HG03575 (cell line): ENCODE results near the gene CHTOP.
A peak's percentile ranks its signal among the peaks of the same experiment; 100 is the strongest.
"Not testable (repeated sequence)": the region's sequence is repeated elsewhere in the genome, so short reads cannot be mapped to it uniquely, and the experiment has no call there.

Experiments used
- ATAC-seq: cut with Tn5 transposase; IDR thresholded peaks from one replicate; pipeline ENCODE4 v1.9.1; 2021; ENCODE audit not compliant: unreplicated experiment, insufficient number of reproducible peaks, low FRiP score; ENCODE audit errors: extremely low read depth

Gene CHTOP

DNA sequence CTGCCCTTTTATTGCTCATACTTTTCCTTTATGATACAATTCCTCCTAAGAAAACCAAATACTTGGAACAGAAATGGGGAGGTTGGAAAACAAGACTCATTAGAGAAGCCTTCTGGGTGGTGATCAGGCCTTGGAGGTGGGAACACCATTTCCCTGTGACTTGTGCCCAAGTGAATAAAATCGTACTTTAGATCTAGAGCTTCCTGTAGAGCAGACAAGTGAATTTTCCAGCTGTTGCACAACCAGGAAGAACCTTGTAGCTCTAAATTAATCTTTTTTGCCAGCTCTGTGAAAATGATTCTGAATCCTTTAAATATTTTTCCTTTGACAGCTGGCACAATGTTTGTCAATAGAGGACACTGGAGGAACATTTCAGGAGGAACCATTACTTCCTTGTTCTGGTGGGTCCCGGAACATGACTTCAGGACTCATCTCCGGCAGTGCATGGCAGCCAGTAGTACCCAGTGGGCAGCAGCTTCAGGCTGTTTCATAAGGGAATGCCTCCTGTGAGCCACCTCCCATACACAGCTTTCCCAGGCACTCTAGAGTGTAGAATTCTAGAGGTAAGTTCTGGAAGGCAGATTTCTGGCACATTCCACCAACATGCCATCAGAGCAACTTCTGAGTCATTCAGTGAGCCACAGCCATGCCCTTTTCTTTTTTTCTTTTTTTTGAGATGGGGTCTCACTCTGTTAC, 19.1 kb downstream of the CHTOP start:
- ATAC-seq: no peak

DNA sequence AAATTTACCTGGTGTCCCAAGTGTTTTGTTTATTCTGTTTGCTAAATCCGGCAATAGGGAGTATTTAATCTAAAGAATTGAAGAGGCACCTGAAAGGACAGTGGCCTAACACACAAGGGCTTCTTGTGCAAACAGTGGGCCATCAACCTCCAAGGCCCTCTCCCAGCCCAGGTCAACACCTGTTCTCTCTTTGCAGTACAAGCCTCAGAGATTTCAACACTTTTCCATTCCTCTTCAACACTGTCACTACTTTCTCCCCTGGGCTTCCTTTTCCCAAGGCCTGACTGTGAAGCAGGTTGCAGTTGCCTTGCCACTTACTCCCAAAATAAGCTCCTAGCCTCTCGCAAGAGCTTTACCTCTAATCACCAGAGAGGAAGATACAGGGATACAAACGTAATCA, 21.5 kb downstream of the CHTOP start:
- no peak for ATAC-seq

DNA sequence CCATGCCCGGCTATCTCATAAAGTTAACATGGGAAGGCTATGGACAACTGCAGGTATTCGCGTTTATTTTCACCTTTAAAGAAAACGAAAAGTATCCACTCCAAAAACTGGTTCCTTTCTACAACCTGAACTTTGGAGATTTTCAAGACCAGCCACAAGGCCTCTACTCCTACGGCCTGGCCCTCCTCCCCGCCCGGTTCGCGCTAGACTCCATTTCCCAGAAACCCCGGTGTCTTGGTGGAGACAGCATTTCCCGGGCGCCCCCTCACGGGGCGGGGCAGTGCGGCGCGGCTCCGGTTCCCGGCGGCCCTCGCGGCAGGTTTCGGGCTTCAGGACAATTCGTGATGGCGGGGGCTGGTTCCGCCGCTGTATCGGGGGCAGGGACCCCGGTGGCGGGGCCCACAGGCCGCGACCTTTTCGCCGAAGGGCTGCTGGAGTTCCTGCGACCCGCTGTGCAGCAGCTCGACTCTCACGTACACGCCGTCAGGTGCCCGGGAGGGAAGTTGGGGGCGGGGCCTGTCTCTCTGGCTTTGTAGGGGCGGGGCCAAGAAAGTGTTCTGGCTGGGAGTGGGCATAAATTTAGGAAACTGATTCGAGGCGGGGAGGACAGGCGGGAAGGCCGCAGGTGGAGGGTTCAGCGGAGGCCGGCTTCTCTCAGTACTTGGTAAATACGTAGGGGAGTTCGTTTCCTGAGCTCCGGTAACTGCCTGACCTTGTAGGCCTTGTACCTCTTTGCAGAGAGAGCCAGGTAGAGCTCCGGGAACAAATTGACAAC, 24.7 kb downstream of the CHTOP start, which contains the start of gene SNAPIN:
Gene SNAPIN, plus strand, starts transcription at position 304 of the 775 bp plus-strand sequence. Its CDS starts 41 bp downstream, at position 345.
- no peak for ATAC-seq

DNA sequence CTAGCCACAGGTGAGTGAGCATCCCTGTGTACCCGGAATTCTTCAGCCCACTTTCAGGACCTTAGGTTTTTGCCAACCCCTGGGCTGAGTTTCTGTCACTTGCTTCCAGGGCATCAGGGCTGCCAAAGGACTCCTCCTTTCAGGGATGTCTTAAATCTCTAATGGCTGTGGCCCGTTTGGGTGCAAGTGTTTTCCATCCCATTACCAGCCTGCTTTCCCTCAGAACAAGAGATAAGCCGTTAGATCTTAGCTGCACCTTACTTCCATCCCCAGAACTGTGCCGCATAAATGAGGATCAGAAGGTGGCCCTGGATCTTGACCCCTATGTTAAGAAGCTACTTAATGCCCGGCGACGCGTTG, 25.3 kb downstream of the CHTOP start:
- ATAC-seq: no peak

GRCh38 chr1:153659656-153660055, 25.8 kb downstream of the CHTOP start:
- no peak for ATAC-seq

GRCh38 chr1:153661111-153661708, 27.3 kb downstream of the CHTOP start:
- ATAC-seq: no peak

DNA sequence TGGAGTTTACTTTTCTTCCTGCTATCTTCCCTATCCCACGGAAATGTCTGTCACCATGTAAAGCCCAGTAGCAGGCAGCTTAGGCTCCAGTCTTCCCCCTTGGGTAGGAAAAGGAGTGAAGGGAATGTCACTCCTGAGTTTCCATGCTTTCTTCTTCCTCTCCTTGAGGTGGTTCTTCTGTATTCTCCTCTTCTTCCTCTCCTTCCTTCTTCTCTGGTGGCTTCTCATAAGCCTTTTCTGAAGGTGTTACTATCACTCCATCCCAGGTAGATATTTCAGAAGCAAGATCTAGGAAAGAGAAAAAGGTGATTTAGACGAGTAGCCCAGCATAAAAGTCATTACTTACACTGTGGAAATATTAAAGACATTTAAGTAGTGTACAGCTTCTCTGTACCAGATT, 28.4 kb downstream of the CHTOP start:
- ATAC-seq: no peak

DNA sequence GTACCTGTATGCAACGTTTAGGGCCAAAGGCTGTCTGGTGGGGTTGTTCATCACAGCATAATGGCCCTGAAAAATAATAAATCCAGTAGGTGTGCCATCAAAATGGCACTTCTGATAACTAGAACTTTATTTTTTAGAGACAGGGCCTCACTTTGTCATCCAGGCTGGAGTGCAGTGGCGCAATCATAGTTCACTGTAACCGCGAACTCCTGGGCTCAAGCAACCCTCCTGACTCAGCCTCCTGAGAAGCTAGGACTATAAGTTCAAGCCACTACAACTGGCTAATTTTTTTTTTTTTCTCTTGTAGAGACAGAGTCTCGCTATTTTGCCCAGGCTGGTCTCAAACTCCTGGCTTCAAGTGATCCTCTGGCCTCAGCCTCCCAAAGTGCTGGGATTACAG, 29.3 kb downstream of the CHTOP start:
- no peak for ATAC-seq

GRCh38 chr1:153667439-153667838, 33.6 kb downstream of the CHTOP start:
- ATAC-seq: no peak

DNA sequence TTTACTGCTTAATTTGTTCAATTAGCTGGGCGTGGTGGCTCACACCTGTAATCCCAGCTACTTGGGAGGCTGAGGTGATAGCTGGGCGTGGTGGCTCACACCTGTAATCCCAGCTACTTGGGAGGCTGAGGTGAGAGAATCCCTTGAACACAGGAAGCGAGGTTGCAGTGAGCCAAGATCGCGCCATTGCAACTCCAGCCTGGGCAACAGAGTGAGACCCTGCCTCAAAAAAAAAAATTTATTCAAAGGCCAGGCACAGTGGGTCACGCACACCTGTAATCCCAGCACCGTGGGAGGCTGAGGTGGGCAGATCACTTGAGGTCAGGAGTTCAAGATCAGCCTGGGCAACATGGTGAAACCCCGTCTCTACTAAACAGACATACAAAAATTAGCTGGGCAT, 34.8 kb downstream of the CHTOP start:
- not testable (repeated sequence) for ATAC-seq

- no peak for ATAC-seq
These were observed 35.7 kb downstream of the CHTOP start for GRCh38 chr1:153669606-153670005.

GRCh38 chr1:153670257-153670858, 36.5 kb downstream of the CHTOP start:
- ATAC-seq: no peak

DNA sequence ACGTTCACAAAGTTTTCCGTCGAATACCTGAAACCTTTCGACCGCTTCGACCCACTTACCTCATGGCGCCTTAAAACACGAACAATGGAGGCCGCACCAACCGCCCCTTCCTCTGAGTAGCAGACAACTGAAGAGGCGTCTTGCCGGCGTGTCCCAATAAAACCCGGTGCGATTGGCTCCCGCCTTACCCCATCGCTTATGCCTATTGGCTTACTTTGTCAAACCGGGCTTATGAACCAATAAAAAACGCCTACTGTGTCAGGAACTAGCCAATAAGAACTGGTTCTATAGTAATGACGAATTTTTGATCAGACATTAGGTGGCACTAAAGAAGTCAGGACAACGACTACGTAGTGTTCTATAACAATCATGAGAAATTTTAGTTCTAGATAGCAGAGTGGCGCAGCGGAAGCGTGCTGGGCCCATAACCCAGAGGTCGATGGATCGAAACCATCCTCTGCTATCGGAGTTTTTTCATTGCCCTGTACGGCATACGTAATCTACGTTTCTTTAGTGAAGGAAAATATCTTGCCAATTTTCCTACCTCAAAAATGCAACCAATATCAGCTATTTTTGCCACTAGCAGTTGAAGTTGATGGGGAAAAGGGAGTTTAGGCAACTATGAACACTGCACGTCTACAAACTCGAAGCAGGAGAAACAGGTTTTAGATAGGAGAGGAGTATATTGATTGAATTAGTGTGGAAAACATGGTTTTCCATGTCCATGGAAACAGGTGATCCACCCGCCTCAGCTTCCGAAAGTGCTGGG, 37.2 kb downstream of the CHTOP start, which contains the start of gene ILF2:
Gene ILF2, minus strand, starts transcription at position 135 of the 769 bp plus-strand sequence. Its CDS starts 71 bp downstream, at position 64.
- ATAC-seq: peak; percentile 91

- peak; percentile 7 for ATAC-seq
These were observed 37.9 kb downstream of the CHTOP start for GRCh38 chr1:153671628-153672353.

DNA sequence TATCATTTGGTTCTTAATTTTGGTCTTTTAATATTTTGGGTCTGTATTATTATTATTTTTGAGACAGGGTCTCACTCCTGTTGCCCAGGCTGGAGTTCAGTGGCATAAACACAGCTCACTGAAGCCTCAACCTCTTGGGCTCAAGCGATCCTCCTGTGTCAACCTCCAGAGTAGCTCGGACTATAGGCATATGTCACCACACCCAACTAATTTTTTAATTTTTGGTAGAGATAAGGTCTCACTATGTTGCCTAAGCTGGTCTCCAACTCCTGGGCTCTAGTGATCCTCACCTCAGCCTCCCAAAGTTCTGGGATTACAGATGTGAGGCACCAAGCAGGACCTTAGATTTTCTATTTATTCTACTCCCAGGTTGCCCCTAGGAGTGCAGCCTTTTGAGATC, 39.6 kb downstream of the CHTOP start:
- no peak for ATAC-seq

DNA sequence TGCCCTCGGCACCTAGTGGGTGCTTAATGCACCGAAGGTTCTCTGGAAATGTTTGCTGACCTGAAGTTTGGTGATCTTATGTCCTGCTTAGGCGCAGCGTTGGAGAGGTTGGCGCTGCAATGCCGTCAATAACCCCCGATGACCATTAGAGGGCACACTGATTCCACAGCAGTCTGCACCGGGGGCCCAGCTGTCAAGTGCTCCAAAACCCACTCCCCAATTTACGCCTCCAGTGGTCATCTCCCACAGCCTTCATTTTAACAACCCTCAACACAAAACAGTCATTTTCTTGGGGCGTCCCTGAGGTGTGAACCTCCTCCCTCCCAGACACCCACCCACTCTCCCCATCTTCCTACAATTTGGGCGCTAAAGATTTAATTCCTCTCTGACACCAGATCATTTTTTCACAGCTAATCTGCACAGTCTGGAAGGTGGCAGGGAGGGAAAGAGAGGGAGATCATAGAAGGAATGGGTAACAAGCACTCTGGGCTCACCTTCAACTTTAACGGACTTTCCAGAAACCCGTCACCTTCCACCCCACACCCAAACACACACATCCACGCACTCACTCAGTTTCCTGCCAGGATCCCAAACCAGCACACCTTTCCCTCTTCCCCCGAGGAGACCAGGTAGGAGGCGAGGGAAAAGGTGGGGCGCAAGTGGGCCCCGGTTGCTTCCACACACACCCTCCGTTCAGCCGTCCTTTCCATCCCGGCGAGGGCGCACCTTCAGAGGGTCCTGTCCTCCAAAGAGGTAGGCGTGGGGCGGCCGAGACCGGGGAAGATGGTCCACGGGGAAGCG, 44.1 kb downstream of the CHTOP start:
- no peak for ATAC-seq

DNA sequence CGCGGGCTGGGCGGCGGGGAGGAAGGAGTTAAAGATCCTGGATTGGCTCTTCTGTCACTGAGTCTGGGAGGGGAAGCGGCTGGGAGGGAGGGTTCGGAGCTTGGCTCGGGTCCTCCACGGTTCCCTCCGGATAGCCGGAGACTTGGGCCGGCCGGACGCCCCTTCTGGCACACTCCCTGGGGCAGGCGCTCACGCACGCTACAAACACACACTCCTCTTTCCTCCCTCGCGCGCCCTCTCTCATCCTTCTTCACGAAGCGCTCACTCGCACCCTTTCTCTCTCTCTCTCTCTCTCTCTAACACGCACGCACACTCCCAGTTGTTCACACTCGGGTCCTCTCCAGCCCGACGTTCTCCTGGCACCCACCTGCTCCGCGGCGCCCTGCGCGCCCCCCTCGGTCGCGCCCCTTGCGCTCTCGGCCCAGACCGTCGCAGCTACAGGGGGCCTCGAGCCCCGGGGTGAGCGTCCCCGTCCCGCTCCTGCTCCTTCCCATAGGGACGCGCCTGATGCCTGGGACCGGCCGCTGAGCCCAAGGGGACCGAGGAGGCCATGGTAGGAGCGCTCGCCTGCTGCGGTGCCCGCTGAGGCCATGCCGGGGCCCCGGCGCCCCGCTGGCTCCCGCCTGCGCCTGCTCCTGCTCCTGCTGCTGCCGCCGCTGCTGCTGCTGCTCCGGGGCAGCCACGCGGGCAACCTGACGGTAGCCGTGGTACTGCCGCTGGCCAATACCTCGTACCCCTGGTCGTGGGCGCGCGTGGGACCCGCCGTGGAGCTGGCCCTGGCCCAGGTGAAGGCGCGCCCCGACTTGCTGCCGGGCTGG, 44.9 kb downstream of the CHTOP start, which contains the start of gene NPR1:
Gene NPR1, plus strand, starts transcription at position 170 of the 818 bp plus-strand sequence. Its CDS starts 421 bp downstream, at position 591.
- no peak for ATAC-seq
